ENCODE data around the gene CEND1. TPM values are rescaled to one million over a fixed set of nuclear protein-coding genes. Genes with fewer than 3 reads are reported as not detected.

Gene CEND1
- total RNA-seq, 1 donor from 2014 or later, result not detected

- intact Hi-C loops (cut with DNase I), result no loop called here
- DNase-seq (ENCODE audit: low spot score) (no peak), ATAC-seq (peak; percentile 57)
These were observed 28.7 kb upstream of the CEND1 start, which contains the start of gene PNPLA2 for GRCh38 chr11:818396-819128. Gene PNPLA2 (plus strand): TSS chr11:818914. CDS start chr11:819719, 805 bp downstream.

DNA sequence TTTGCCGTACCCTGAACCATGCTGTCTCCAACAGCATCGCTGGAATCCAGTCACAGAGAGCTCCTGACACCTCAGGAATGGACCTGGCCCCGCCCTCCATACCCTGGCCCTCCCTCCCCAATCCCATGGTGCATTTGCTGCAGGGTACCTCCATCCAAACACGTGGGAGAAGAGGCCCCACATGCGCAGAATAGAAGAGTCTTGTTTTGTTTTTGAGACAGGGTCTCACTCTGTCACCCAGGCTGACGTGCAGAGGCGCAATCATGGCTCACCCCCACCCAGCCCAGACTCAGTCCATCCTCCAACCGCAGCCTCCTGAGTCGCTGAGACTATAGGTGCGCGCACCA lies 26.5 kb upstream of the CEND1 start:
- DNase-seq (ENCODE audit: low spot score) (no peak), ATAC-seq (no peak)
- intact Hi-C loops (cut with DNase I), result no loop called here

DNA sequence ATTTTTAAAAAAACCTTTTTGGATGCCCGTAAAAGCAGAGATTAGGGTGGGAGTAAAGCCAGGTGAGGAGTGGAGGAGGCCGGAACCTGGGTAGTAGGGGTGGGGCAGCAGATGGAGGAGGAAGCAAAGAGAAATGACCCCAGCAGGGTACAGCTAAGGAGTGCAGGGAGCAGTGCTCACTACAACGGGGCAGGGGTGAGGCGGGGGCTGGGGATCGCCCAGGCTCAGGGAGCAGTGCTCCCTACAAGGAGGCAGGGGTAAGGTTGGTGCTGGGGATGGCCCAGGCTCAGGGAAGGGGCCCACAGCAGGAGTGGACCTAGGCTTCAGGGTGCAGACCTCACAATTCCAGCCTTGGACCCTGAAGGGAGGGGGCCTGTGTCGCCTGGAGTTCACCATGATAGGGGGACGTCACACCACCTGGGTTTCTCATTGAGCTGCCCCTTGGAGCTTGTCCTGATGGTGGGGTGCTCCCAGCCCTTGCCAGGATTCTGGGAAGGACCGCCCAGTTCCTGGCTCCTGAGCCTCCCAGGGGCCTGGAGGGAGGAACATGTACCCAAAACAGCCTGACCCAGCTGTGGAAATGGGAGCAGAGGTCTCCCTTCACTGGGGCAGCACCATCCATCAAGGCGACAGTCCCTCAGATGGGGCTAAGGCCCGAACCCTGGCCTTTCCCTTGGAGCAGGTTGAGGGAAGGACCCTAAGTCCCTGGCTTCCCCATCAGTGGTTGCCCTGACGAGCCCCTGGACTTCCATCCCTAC lies 26.0 kb upstream of the CEND1 start:
- no peak for ATAC-seq
- intact Hi-C loops (cut with DNase I), result no loop called here
- DNase-seq (ENCODE audit: low spot score), result no peak

DNA sequence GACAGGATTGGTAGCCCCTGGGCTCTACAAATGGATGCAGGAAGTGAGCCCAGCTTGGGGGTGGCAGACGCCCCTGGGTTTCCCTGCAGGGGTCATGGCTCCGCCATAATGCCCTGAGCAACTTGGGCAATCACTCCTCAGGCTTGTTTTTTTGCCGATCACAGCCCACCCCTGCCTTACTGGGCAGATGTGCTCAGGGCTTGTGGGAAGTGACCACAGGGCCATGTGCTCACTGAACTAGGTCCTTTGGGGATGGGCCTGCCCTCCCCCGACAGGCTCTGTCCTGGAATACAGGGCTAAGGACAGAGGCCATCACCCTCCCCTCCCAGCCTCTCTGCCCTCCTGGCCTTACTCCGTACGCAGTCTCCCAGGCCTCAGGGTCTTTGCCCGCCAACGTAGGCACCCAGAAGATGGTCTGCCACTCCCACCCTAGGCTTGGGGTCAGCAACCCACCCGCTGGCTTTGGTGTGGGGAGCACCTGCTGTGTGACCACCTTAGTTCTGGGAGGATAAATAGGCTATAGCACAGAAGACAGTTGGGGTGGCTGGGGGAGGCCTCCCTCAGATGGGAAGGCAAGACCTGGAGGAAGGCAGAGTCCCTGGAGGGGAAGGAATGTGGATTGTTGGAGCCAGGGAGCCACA lies 23.7 kb upstream of the CEND1 start:
- ATAC-seq (no peak), DNase-seq (ENCODE audit: low spot score) (no peak)
- intact Hi-C loops (cut with DNase I), result no loop called here

GRCh38 chr11:813072-813455 lies 23.2 kb upstream of the CEND1 start:
- intact Hi-C loops (cut with DNase I), result no loop called here

DNA sequence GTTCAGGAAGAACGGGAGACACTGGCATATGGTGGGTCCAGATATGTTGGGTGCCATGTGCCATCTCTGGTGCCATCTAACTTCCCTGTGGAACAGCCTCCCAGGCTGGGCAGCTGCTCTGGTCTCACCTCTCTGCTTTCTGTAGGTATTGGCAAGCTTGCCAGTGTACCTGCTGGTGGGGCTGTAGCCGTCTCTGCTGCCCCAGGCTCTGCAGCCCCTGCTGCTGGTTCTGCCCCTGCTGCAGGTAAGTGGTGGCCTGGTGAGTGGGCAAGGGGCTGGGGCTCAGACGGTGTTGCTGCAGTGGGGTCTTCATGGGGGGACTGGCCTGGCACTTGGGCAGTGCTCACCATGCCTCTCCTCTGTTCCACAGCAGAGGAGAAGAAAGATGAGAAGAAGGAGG lies 22.5 kb upstream of the CEND1 start:
- ATAC-seq (no peak), DNase-seq (ENCODE audit: low spot score) (no peak)
- intact Hi-C loops (cut with DNase I), result no loop called here

More at GRCh38 chr11:813072-813455, 23.2 kb upstream of the CEND1 start:
- ATAC-seq (no peak), DNase-seq (ENCODE audit: low spot score) (no peak)

- intact Hi-C loops (cut with DNase I), result no loop called here
- DNase-seq (ENCODE audit: low spot score), result no peak
- ATAC-seq, result no peak
These were observed 21.8 kb upstream of the CEND1 start for GRCh38 chr11:811446-812245.

DNA sequence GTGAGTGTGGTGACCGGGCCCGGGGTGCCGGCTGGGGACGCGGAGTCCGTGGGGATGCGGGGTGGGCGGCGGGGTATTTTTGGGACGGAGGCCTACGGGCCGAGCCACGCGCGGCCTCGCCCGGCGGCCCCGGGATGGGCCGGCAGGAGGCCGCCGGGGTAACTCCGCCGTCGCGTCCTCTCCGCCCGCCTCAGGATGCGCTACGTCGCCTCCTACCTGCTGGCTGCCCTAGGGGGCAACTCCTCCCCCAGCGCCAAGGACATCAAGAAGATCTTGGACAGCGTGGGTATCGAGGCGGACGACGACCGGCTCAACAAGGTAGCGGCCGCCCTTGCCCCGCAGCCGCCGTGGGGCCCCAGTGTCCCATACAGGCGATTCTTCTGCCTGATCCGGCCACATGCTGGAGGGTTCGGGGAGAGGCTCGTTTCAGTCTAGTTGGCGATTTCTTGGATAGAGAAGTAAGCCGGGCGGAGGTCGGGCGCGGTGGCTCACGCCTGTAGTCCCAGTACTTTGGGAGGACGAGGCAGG lies 20.2 kb upstream of the CEND1 start:
- ATAC-seq, result no peak
- intact Hi-C loops (cut with DNase I), result no loop called here
- DNase-seq (ENCODE audit: low spot score), result no peak

GRCh38 chr11:809287-810039 lies 19.6 kb upstream of the CEND1 start, which contains the start of gene RPLP2:
Gene RPLP2 (plus strand): TSS chr11:809967. CDS start chr11:810235, 268 bp downstream.
- DNase-seq (ENCODE audit: low spot score) (peak; percentile 99), ATAC-seq (peak; percentile 96)
- intact Hi-C loops (cut with DNase I), result no loop called here

- no peak for ATAC-seq
- intact Hi-C loops (cut with DNase I), result no loop called here
- no peak for DNase-seq (ENCODE audit: low spot score)
These were observed 18.8 kb upstream of the CEND1 start for GRCh38 chr11:808427-809286.

DNA sequence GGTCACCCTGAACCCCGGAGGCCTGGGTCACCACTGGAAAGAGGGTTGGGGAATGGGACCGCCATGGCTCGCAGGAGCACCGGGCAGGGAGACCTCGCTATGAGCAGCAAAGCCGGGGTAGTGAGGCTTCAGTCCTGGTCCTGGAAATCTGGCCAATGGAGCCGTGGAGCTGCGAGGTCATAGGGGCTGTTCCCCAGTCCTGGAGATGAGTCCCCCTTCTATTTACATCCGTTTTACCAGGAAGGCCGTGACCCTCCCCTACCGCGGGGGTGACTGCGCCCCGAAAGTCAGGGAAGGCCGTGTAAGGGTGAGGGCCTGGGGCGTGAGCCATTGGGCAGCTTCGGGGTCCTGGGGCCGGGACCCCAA lies 14.7 kb upstream of the CEND1 start:
- ATAC-seq, result no peak
- intact Hi-C loops (cut with DNase I), result no loop called here
- no peak for DNase-seq (ENCODE audit: low spot score)

DNA sequence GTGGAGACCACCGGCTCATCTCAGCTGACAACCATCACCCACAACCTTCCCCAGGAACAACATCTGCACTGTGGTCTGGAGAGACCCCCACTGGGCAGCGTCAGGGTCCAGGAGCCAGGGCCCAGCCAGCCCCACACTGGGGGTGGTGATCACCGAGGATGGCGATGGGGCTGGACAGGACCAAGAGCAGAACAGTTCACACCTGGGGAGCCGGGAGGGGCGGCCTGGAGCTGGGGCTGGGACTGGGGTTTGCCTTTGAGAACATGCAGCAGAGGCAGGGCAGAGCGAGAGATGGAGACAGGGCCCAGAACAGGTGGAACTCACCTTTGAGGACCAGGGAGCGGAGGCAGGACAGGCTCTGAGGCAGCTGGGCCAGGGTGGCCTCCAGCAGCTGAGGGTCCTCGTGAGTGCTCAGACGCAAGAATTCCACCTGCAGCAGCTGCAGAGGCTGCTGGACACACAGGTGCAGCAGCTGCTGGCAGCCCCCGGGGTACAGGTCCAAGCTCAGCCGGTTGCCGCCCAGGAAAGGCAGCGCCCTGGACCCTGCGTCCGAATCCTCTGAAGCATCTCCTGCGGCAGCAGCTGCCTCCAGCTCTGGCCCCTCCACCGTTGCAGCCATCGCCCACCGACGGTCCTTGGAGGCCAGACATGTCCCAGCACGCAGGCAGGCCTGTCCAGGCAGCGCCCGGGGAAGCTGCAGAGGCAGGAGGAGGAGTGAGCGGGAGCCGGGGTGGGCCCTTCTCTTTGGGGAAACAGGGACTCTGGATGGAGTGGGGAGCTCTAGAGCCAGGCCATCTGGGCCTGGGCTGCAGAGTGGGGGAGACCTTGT lies 14.1 kb upstream of the CEND1 start:
- intact Hi-C loops (cut with DNase I), result no loop called here
- ATAC-seq, result no peak
- no peak for DNase-seq (ENCODE audit: low spot score)

GRCh38 chr11:803467-803742 lies 13.5 kb upstream of the CEND1 start:
- no peak for ATAC-seq
- no peak for DNase-seq (ENCODE audit: low spot score)
- intact Hi-C loops (cut with DNase I), result no loop called here

- ATAC-seq, result no peak
- no peak for DNase-seq (ENCODE audit: low spot score)
- intact Hi-C loops (cut with DNase I), result no loop called here
These were observed 13.0 kb upstream of the CEND1 start for GRCh38 chr11:802693-803466.

- ATAC-seq, result no peak
- DNase-seq (ENCODE audit: low spot score), result no peak
- intact Hi-C loops (cut with DNase I), result no loop called here
These were observed 12.2 kb upstream of the CEND1 start for GRCh38 chr11:802018-802617.
